Karpas-422 (cell line): Measurements from ENCODE around the gene LRBA. TPM values are rescaled to one million over a fixed set of nuclear protein-coding genes. Genes with fewer than 3 reads are reported as not detected.
A peak's percentile ranks its signal among the peaks of the same experiment; 100 is the strongest.

Experiments
- DNase-seq: peaks from one replicate; pipeline ENCODE4 v3.0.0-alpha.2; 2015
- H2AFZ ChIP-seq: fragments of 200-600 bp; sonication (generic); 2 replicates; pipeline ENCODE4 v1.6.1; 2014; ENCODE audit warnings: antibody characterized with exemption, low read length, mixed read lengths
- H3K27ac ChIP-seq: fragments of 200-600 bp; sonication (generic); 2 replicates; pipeline ENCODE4 v1.5.1; 2014; ENCODE audit warnings: mild to moderate bottlenecking, low read length, moderate library complexity
- H3K27me3 ChIP-seq: fragments of 200-600 bp; sonication (generic); 2 replicates; pipeline ENCODE4 v1.6.1; 2014; ENCODE audit warnings: low read length, mixed read lengths
- H3K36me3 ChIP-seq: fragments of 200-600 bp; sonication (generic); 2 replicates; pipeline ENCODE4 v1.6.1; 2014; ENCODE audit warnings: low read length, mixed read lengths; ENCODE audit not compliant: insufficient read depth
- H3K4me1 ChIP-seq: fragments of 200-600 bp; sonication (generic); 2 replicates; pipeline ENCODE4 v1.6.1; 2014; ENCODE audit warnings: mild to moderate bottlenecking, low read length, mixed read lengths
- H3K4me2 ChIP-seq: fragments of 200-600 bp; sonication (generic); 2 replicates; pipeline ENCODE4 v1.6.1; 2014; ENCODE audit warnings: low read length, low read depth, mild to moderate bottlenecking; ENCODE audit not compliant: poor library complexity, severe bottlenecking
- H3K4me3 ChIP-seq: fragments of 200-600 bp; sonication (generic); 2 replicates; pipeline ENCODE4 v1.5.1; 2014; ENCODE audit warnings: mild to moderate bottlenecking, antibody characterized with exemption, low read length, mixed read lengths
- H3K79me2 ChIP-seq: fragments of 200-600 bp; sonication (generic); 2 replicates; pipeline ENCODE4 v1.6.1; 2014; ENCODE audit warnings: mild to moderate bottlenecking, low read length, mixed read lengths
- H3K9ac ChIP-seq: fragments of 200-600 bp; sonication (generic); 2 replicates; pipeline ENCODE4 v1.6.0; 2014; ENCODE audit warnings: low read length
- H3K9me2 ChIP-seq: fragments of 200-600 bp; sonication (generic), shearing (Covaris generic); replicated peaks from 2 replicates; pipeline ENCODE4 v1.6.0; 2014; ENCODE audit warnings: mild to moderate bottlenecking, low read length, moderate library complexity; ENCODE audit not compliant: insufficient read depth
- H3K9me3 ChIP-seq: fragments of 300-700, 200-600 bp; sonication (generic); 2 replicates; pipeline ENCODE4 v1.6.1; 2014; ENCODE audit warnings: low read length, mixed read lengths
- H4K20me1 ChIP-seq: fragments of 200-600 bp; sonication (generic); 2 replicates; pipeline ENCODE4 v1.6.1; 2014; ENCODE audit warnings: mild to moderate bottlenecking, antibody characterized with exemption, low read length, low read depth; ENCODE audit not compliant: insufficient read depth
- total RNA-seq: library from RNA; depleted of rRNA; stranded (reverse); fragments of >200 nt; shearing (Covaris generic); gene quantifications from 2 replicates; pipeline ENCODE4 v1.2.3, GENCODE V29; 2014; ENCODE audit warnings: low replicate concordance

The LRBA gene
- total RNA-seq, 1 experiment from 2014 or later = 131 TPM

DNA sequence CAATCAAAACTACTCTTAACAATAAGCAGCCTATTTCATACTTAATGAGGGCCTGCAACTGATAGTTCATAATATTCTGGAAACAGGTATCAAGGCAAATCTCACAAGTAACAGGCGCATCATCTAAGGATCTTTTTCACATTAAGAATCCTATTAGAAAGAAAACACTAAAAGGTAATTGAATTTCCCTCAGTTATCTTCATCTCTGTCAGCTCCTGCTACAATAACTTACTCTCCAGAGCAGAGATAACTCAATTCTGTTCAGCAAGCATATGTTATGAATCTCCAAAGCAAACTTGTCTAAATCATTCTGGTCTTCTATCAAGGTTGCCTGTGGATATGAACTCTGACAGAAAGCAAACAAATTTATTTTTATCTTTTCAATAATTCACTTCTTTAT is 307.1 kb downstream of the LRBA start:
- no peaks in the 10 kb centered on the region for H4K20me1 ChIP-seq
- no peaks in the 10 kb centered on the region for H3K27me3 ChIP-seq
- H3K9me2 ChIP-seq = no peaks in the 10 kb centered on the region
- H3K9ac ChIP-seq = no peak overlapping the region
- no peaks in the 10 kb centered on the region for H3K36me3 ChIP-seq
- H3K4me2 ChIP-seq = no peak overlapping the region
- peaks cover 22% of the 10 kb centered on the region; the same call in 1 of the 2 replicates for H3K79me2 ChIP-seq
- H3K9me3 ChIP-seq = no peaks in the 10 kb centered on the region
- DNase-seq = no peak
- H3K27ac ChIP-seq = no peak overlapping the region
- no peak overlapping the region for H2AFZ ChIP-seq
- H3K4me3 ChIP-seq = no peak overlapping the region
- no peaks in the 10 kb centered on the region for H3K4me1 ChIP-seq

- no peaks in the 10 kb centered on the region for H3K4me1 ChIP-seq
- no peak overlapping the region for H3K4me3 ChIP-seq
- no peaks in the 10 kb centered on the region for H3K9me2 ChIP-seq
- no peaks in the 10 kb centered on the region for H3K36me3 ChIP-seq
- H3K27me3 ChIP-seq = no peaks in the 10 kb centered on the region
- no peaks in the 10 kb centered on the region for H4K20me1 ChIP-seq
- H3K9ac ChIP-seq = no peak overlapping the region
- no peak overlapping the region for H2AFZ ChIP-seq
- no peak overlapping the region for H3K27ac ChIP-seq
- H3K4me2 ChIP-seq = no peak overlapping the region
- no peak for DNase-seq
- no peaks in the 10 kb centered on the region for H3K9me3 ChIP-seq
- peaks cover 3% of the 10 kb centered on the region; the same call in 1 of the 2 replicates for H3K79me2 ChIP-seq
Observed at GRCh38 chr4:150699599-150699998, 315.5 kb downstream of the LRBA start.

DNA sequence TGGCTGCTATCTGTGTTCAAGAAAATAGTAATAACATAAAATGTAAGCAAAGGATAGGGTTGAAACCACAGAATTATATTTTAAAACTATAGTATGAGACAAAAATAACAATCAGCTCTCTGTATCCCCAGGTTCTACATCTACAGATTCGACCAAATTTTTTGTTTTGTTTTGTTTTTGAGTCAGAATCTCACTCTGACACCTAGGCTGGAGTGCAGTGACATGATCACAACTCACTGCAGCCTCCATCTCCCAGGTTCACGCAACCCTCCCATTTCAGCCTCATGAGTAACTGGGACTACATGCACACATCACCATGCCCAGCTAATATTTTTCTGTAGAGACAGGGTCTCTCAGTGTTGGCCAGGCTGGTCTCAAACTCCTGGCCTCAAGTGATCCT is 319.9 kb downstream of the LRBA start:
- H3K9me3 ChIP-seq = no peaks in the 10 kb centered on the region
- H3K4me1 ChIP-seq = no peaks in the 10 kb centered on the region; the same call in 1 of the 2 replicates
- no peak overlapping the region for H2AFZ ChIP-seq
- H3K36me3 ChIP-seq = no peaks in the 10 kb centered on the region
- no peak for DNase-seq
- H3K9ac ChIP-seq = no peak overlapping the region
- H3K79me2 ChIP-seq = peaks cover 5% of the 10 kb centered on the region; the same call in 1 of the 2 replicates
- no peak overlapping the region for H3K27ac ChIP-seq
- no peaks in the 10 kb centered on the region for H3K9me2 ChIP-seq
- no peak overlapping the region for H3K4me2 ChIP-seq
- H3K4me3 ChIP-seq = no peak overlapping the region
- H3K27me3 ChIP-seq = no peaks in the 10 kb centered on the region
- no peaks in the 10 kb centered on the region for H4K20me1 ChIP-seq

GRCh38 chr4:150694438-150694837 is 320.6 kb downstream of the LRBA start:
- H4K20me1 ChIP-seq = no peaks in the 10 kb centered on the region
- H3K4me1 ChIP-seq = no peaks in the 10 kb centered on the region; the same call in 1 of the 2 replicates
- H3K4me2 ChIP-seq = no peak overlapping the region
- H3K4me3 ChIP-seq = no peak overlapping the region
- no peak overlapping the region for H3K27ac ChIP-seq
- H3K9me3 ChIP-seq = no peaks in the 10 kb centered on the region
- no peaks in the 10 kb centered on the region for H3K9me2 ChIP-seq
- H3K36me3 ChIP-seq = no peaks in the 10 kb centered on the region
- peaks cover 5% of the 10 kb centered on the region; the same call in 1 of the 2 replicates for H3K79me2 ChIP-seq
- no peak for DNase-seq
- no peak overlapping the region for H3K9ac ChIP-seq
- no peaks in the 10 kb centered on the region for H3K27me3 ChIP-seq
- no peak overlapping the region for H2AFZ ChIP-seq

DNA sequence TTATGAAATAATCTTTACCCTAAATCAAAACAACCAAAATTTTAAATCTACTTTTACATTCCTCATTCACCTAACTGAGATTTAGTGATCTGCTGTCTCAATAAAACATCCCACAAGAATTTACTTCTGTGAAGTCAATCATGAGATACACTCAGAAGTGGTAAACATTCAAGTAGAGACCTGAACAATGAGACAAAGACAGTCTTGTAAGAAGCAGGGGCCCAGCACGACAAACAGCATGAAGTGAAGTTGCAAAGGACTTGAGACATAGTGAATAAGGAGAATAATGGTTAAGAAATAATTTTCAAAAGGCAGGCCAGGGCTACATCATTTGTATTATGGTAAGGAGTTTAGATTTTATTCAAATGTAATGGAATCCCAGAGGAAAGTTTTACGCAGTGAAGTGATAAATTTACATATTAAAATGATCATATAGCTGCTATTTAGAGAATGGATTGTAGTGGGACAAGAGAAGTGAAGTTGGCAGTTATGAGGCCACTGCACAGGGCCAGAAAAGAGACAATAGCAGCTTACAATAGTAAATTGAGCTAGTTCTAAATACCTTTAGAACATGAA is 331.2 kb downstream of the LRBA start:
- Histone ChIP-seq H3K36me3 (peaks cover 14% of the 10 kb centered on the region; the same call in 1 of the 2 replicates), H3K27me3 (no peaks in the 10 kb centered on the region)

DNA sequence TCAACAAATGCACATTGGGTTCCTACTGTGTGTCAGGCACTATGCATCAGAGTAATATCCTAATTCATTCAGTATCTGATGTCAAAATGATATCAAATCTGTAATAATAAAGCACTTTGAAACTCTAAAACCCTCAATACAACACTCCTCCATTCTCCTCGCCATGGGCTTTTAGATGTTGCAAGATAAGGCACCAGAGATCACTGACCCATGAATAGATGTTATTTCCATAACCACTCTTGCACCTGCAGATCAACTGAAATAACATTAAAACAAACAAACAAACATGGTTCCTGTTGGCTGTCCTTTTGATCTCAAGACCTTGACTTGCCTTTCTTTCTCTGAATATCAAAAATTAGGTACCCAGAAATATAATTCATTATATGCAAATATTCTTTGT is 333.0 kb downstream of the LRBA start:
- Histone ChIP-seq H3K9me2 (peaks cover 5% of the 10 kb centered on the region; the same call in 1 of the 2 replicates), H3K36me3 (peaks cover 14% of the 10 kb centered on the region; the same call in 1 of the 2 replicates), H3K9ac (no peak overlapping the region), H3K4me1 (peaks cover 22% of the 10 kb centered on the region), H3K27me3 (no peaks in the 10 kb centered on the region), H3K9me3 (no peaks in the 10 kb centered on the region), H4K20me1 (no peaks in the 10 kb centered on the region), H3K79me2 (peaks cover 10% of the 10 kb centered on the region), H2AFZ (no peak overlapping the region), H3K27ac (peak overlapping the region; percentile 0; the same call in 1 of the 2 replicates), H3K4me3 (no peak overlapping the region), H3K4me2 (no peak overlapping the region)
- DNase-seq = no peak

More for the DNA sequence above, 331.2 kb downstream of the LRBA start:
- DNase-seq = peak; percentile 48
- H3K4me3 ChIP-seq = no peak overlapping the region
- H3K9me3 ChIP-seq = no peaks in the 10 kb centered on the region
- peak overlapping the region; percentile 18 for H3K4me2 ChIP-seq
- H4K20me1 ChIP-seq = no peaks in the 10 kb centered on the region
- peaks cover 22% of the 10 kb centered on the region for H3K4me1 ChIP-seq
- H3K27ac ChIP-seq = peak overlapping the region; percentile 27; the same call in 1 of the 2 replicates
- peaks cover 14% of the 10 kb centered on the region for H3K79me2 ChIP-seq
- 0 out of 2 replicates have a peak overlapping the region, but pooled peaks have one; percentile 4 for H2AFZ ChIP-seq
- no peak overlapping the region for H3K9ac ChIP-seq
- H3K9me2 ChIP-seq = peaks cover 5% of the 10 kb centered on the region; the same call in 1 of the 2 replicates

- Histone ChIP-seq H3K79me2 (peaks cover 11% of the 10 kb centered on the region; the same call in 1 of the 2 replicates), H3K27ac (no peak overlapping the region), H2AFZ (no peak overlapping the region), H3K36me3 (peaks cover 14% of the 10 kb centered on the region; the same call in 1 of the 2 replicates), H3K4me1 (peaks cover 22% of the 10 kb centered on the region), H3K9me2 (0 out of 2 replicates have a peak, but pooled peaks cover 5% of the 10 kb centered on the region), H3K9me3 (no peaks in the 10 kb centered on the region), H3K4me2 (no peak overlapping the region), H3K9ac (no peak overlapping the region), H3K4me3 (no peak overlapping the region), H3K27me3 (no peaks in the 10 kb centered on the region), H4K20me1 (no peaks in the 10 kb centered on the region)
- DNase-seq = no peak
Observed at GRCh38 chr4:150681063-150681462, 334.0 kb downstream of the LRBA start.

- no peaks in the 10 kb centered on the region for H3K27me3 ChIP-seq
- H3K4me2 ChIP-seq = no peak overlapping the region
- 0 out of 2 replicates have a peak, but pooled peaks cover 5% of the 10 kb centered on the region for H3K9me2 ChIP-seq
- H3K79me2 ChIP-seq = peaks cover 12% of the 10 kb centered on the region; the same call in 1 of the 2 replicates
- no peaks in the 10 kb centered on the region for H4K20me1 ChIP-seq
- DNase-seq = no peak
- H3K27ac ChIP-seq = no peak overlapping the region
- H3K4me1 ChIP-seq = peaks cover 22% of the 10 kb centered on the region
- H3K9me3 ChIP-seq = no peaks in the 10 kb centered on the region
- H3K36me3 ChIP-seq = peaks cover 14% of the 10 kb centered on the region; the same call in 1 of the 2 replicates
- H3K9ac ChIP-seq = no peak overlapping the region
- H3K4me3 ChIP-seq = no peak overlapping the region
- no peak overlapping the region for H2AFZ ChIP-seq
Observed at GRCh38 chr4:150680651-150681050, 334.4 kb downstream of the LRBA start.
